SK-N-SH (cell line): ENCODE data around the gene TEX22. TPM values are rescaled to one million over a fixed set of nuclear protein-coding genes. Genes with fewer than 3 reads are reported as not detected.

Experiments
- CTCF ChIA-PET: fragments of 300-600, 350-600 bp; formaldehyde crosslinking; extraction: SDS; loops from one replicate; lab custom pipeline; 2021; lab: Yijun Ruan, JAX
- POLR2A ChIA-PET: fragments of 350-600 bp; sonication (Branson Sonifier 250); formaldehyde crosslinking; extraction: SDS; loops from one replicate; lab custom pipeline; 2020; ENCODE audit warnings: antibody characterized with exemption, inconsistent platforms; lab: Yijun Ruan, JAX
- DNase-seq: peaks from one replicate; pipeline ENCODE4 v3.0.0; 2012
- H2AFZ ChIP-seq: fragments of 200-600 bp; sonication (generic); 2 replicates; pipeline ENCODE4 v1.8.1; 2016; ENCODE audit warnings: antibody characterized with exemption, mild to moderate bottlenecking, low read depth
- H3F3A ChIP-seq: fragments of 200-600 bp; sonication (generic); replicated peaks from 2 replicates; pipeline ENCODE3; 2016; ENCODE audit warnings: antibody characterized with exemption, mild to moderate bottlenecking; ENCODE audit not compliant: insufficient read depth
- H3K27ac ChIP-seq, 2 experiments: fragments of 200-500 bp in 1 of 2; fragments of 200-600 bp in 1 of 2; sonication (Bioruptor generic) in 1 of 2; sonication (generic), shearing (Covaris generic) in 1 of 2; 2 replicates each; pipeline versions ENCODE4 v1.5.1 to v1.6.1; 2014 to 2016; ENCODE audit warnings: low read depth in 2 of 2, inconsistent platforms in 1 of 2, low read length in 1 of 2, mild to moderate bottlenecking in 1 of 2, mixed read lengths in 1 of 2
- H3K27me3 ChIP-seq: fragments of 200-600 bp; sonication (generic), shearing (Covaris generic); 2 replicates; pipeline ENCODE4 v1.6.1; 2016; ENCODE audit warnings: mixed run types; ENCODE audit not compliant: insufficient read depth
- H3K36me3 ChIP-seq, 2 experiments: fragments of 200-500 bp in 1 of 2; fragments of 200-600 bp in 1 of 2; sonication (Bioruptor generic) in 1 of 2; sonication (generic) in 1 of 2; replicated peaks in 1 of 2; 2 replicates each; pipeline versions ENCODE3 to v1.5.1; 2014 to 2016; ENCODE audit warnings: low read length in 1 of 2, mild to moderate bottlenecking in 1 of 2; ENCODE audit not compliant: insufficient read depth in 2 of 2, control insufficient read depth in 1 of 2
- H3K4me1 ChIP-seq, 2 experiments: fragments of 200-500 bp in 1 of 2; fragments of 200-600 bp in 1 of 2; sonication (Bioruptor generic) in 1 of 2; sonication (generic), shearing (Covaris generic) in 1 of 2; 2 replicates each; pipeline versions ENCODE4 v1.5.1 to v1.6.1; 2014 to 2016; ENCODE audit warnings: low read depth in 1 of 2, low read length in 1 of 2, mixed run types in 1 of 2; ENCODE audit not compliant: insufficient read depth in 2 of 2, control insufficient read depth in 1 of 2
- H3K4me2 ChIP-seq: fragments of 200-600 bp; sonication (generic), shearing (Covaris generic); 2 replicates; pipeline ENCODE4 v1.6.1; 2017; ENCODE audit warnings: mixed run types
- H3K4me3 ChIP-seq, 2 experiments: fragments of 200-500 bp in 1 of 2; fragments of 200-600 bp in 1 of 2; sonication (Bioruptor generic) in 1 of 2; sonication (generic), shearing (Covaris generic) in 1 of 2; 2 replicates each; pipeline versions ENCODE4 v1.5.1 to v1.8.1; 2014 to 2016; ENCODE audit warnings: low read depth in 2 of 2, inconsistent platforms in 1 of 2, low read length in 1 of 2, mild to moderate bottlenecking in 1 of 2, mixed read lengths in 1 of 2, moderate library complexity in 1 of 2
- H3K79me2 ChIP-seq: fragments of 200-600 bp; sonication (generic); 2 replicates; pipeline ENCODE4 v1.8.1; 2017; ENCODE audit warnings: mild to moderate bottlenecking; ENCODE audit not compliant: insufficient read depth
- H3K9ac ChIP-seq: fragments of 200-600 bp; sonication (generic); 2 replicates; pipeline ENCODE4 v1.6.1; 2017; ENCODE audit warnings: mixed run types
- H3K9me2 ChIP-seq: fragments of 200-600 bp; sonication (generic); 2 replicates; pipeline ENCODE4 v1.6.1; 2017; ENCODE audit warnings: mixed run types
- H3K9me3 ChIP-seq: fragments of 200-600 bp; sonication (generic); 2 replicates; pipeline ENCODE4 v1.6.1; 2017; ENCODE audit warnings: mixed run types, mild to moderate bottlenecking, moderate library complexity
- H4K20me1 ChIP-seq: fragments of 200-600 bp; sonication (generic); 2 replicates; pipeline ENCODE4 v1.6.1; 2017; ENCODE audit warnings: mild to moderate bottlenecking, mixed run types; ENCODE audit not compliant: insufficient read depth
- CHD2 ChIP-seq: fragments of 150-350 bp; IDR thresholded peaks from 2 replicates; pipeline ENCODE4 v1.6.1; 2018; ENCODE audit warnings: low read length; ENCODE audit not compliant: partially characterized antibody
- CTCF ChIP-seq: fragments of 200-600 bp; sonication (generic); IDR thresholded peaks from 2 replicates; pipeline ENCODE4 v1.6.1; 2017; ENCODE audit warnings: antibody characterized with exemption, mild to moderate bottlenecking, moderate library complexity
- EP300 ChIP-seq, 2 experiments: IDR thresholded peaks; 2 replicates each; pipeline versions ENCODE4 v1.4.0 to v1.6.1; 2012; ENCODE audit warnings: borderline replicate concordance in 1 of 2, low read depth in 1 of 2, low read length in 1 of 2
- EZH2phosphoT487 ChIP-seq: fragments of 200-600 bp; sonication (generic); IDR thresholded peaks from 2 replicates; pipeline ENCODE4 v1.6.1; 2017; ENCODE audit warnings: low read depth, mixed run types, mild to moderate bottlenecking, antibody characterized with exemption, moderate library complexity, borderline replicate concordance
- FOXM1 ChIP-seq: IDR thresholded peaks from 2 replicates; pipeline ENCODE4 v1.4.0; 2012; ENCODE audit warnings: low read depth, mild to moderate bottlenecking
- IRF3 ChIP-seq: fragments of 150-350 bp; IDR thresholded peaks from 2 replicates; pipeline ENCODE4 v1.6.1; 2016; ENCODE audit warnings: mild to moderate bottlenecking, low read depth, low read length
- MXI1 ChIP-seq: IDR thresholded peaks from 2 replicates; pipeline ENCODE4 v1.6.1; 2012; ENCODE audit warnings: mild to moderate bottlenecking, low read depth, low read length, improper control_type of control experiment
- SIN3A ChIP-seq: IDR thresholded peaks from 2 replicates; pipeline ENCODE4 v1.6.1; 2012; ENCODE audit warnings: low read depth, mild to moderate bottlenecking, low read length, moderate library complexity, borderline replicate concordance
- SMC3 ChIP-seq: IDR thresholded peaks from 2 replicates; pipeline ENCODE4 v1.6.1; 2012; ENCODE audit warnings: low read depth, low read length, improper control_type of control experiment
- USF2 ChIP-seq: fragments of 150-350 bp; IDR thresholded peaks from 2 replicates; pipeline ENCODE4 v1.6.1; 2017; ENCODE audit warnings: antibody characterized with exemption, low read length, low read depth, borderline replicate concordance
- WGBS: methylation state at CpG from one replicate; pipeline ENCODE4 v1.1.6; 2017; ENCODE audit warnings: low lambda C conversion rate; 5-methylcytosine and 5-hydroxymethylcytosine counted together
- polyA plus RNA-seq, 3 experiments: library from polyadenylated mRNA; depleted of rRNA; stranded (reverse); fragments of >200 nt; gene quantifications; 2 replicates each; pipeline ENCODE4 v1.2.3, GENCODE V29; 2012

The TEX22 gene
- polyA plus RNA-seq, 1 of the 3 experiments (the other 2 are of a cell fraction), result 0.26 TPM

- Histone ChIP-seq H3K4me1 (peaks cover 4 to 7% of the 10 kb centered on the region in 2 experiments; a peak in 2 of 4 replicates), H3K9me2 (no peaks in the 10 kb centered on the region), H3K27me3 (no peaks in the 10 kb centered on the region), H3K79me2 (no peaks in the 10 kb centered on the region), H3K4me2 (no peak overlapping the region), H3K4me3 (no peak overlapping the region), H2AFZ (no peak overlapping the region), H3K9me3 (no peaks in the 10 kb centered on the region), H3K9ac (no peak overlapping the region), H3K27ac (no peak overlapping the region), H3F3A (peaks cover 14% of the 10 kb centered on the region), H4K20me1 (0 out of 2 replicates have a peak, but pooled peaks cover 7% of the 10 kb centered on the region), H3K36me3 (peaks cover 0 to 11% of the 10 kb centered on the region in 2 experiments)
- over 99% methylated on average over 11 of the region's 12 CpGs for WGBS
- no peak for DNase-seq
- CTCF ChIA-PET, result interaction anchor here (1.2 to 9.5 kb wide), 5 partner anchors 14 to 545 kb away, joined by 3 to 135 read pairs (median 6); partner anchors contain the start of gene TEDC1
- POLR2A ChIA-PET, result no interaction called here
- TF ChIP-seq CTCF, result no peak
- TF ChIP-seq EP300 (IDR thresholded peaks at IDR 0.05; ENCODE audit: borderline replicate concordance in 1 of 2, low read depth in 1 of 2, low read length in 1 of 2), result no peak
- TF ChIP-seq MXI1, result no peak
- TF ChIP-seq IRF3, result no peak
- TF ChIP-seq EZH2phosphoT487, result no peak
Observed at GRCh38 chr14:105365681-105366080, 32.7 kb upstream of the TEX22 start.

GRCh38 chr14:105366386-105367074, 31.8 kb upstream of the TEX22 start:
- Histone ChIP-seq H3K27ac (no peak overlapping the region), H3K9ac (no peak overlapping the region), H3K79me2 (no peaks in the 10 kb centered on the region), H3K27me3 (no peaks in the 10 kb centered on the region), H3K36me3 (peaks cover 0 to 14% of the 10 kb centered on the region in 2 experiments), H3K9me3 (no peaks in the 10 kb centered on the region), H3K4me3 (no peak overlapping the region), H4K20me1 (0 out of 2 replicates have a peak, but pooled peaks cover 7% of the 10 kb centered on the region), H3K9me2 (no peaks in the 10 kb centered on the region), H3F3A (peaks cover 14% of the 10 kb centered on the region), H3K4me2 (no peak overlapping the region)
- DNase-seq, result no peak
- 93% methylated on average over 16 of the region's 23 CpGs for WGBS
- POLR2A ChIA-PET, result no interaction called here
- TF ChIP-seq SMC3, result no peak
- TF ChIP-seq USF2, result no peak
- no peak for TF ChIP-seq IRF3
- no peak for TF ChIP-seq FOXM1
- TF ChIP-seq SIN3A, result no peak
- no peak for TF ChIP-seq MXI1
- TF ChIP-seq CHD2, result no peak
- TF ChIP-seq, all 33 proteins: peak for 0
- CTCF ChIA-PET, result interaction anchor here (1.7 to 9.5 kb wide), 4 partner anchors 105 to 162 kb away, joined by 6 to 135 read pairs (median 8); partner anchors contain the start of gene TEDC1
- peaks cover 4 to 7% of the 10 kb centered on the region in 2 experiments; a peak in 2 of 4 replicates for H3K4me1 ChIP-seq
- H2AFZ ChIP-seq, result no peak overlapping the region
